ENCODE measurements around the gene HEPACAM2. TPM values are rescaled to one million over a fixed set of nuclear protein-coding genes. Genes with fewer than 3 reads are reported as not detected.

The HEPACAM2 gene
- total RNA-seq, 1 experiment from 2014 or later = not detected

GRCh38 chr7:93249491-93250148 is 23.4 kb upstream of the HEPACAM2 start:
- Mint-ChIP-seq H3K36me3 (ENCODE audit: insufficient read depth, unreplicated experiment) (no peaks in the 10 kb centered on the region), H3K27ac (ENCODE audit: unreplicated experiment) (no peak overlapping the region), H3K27me3 (ENCODE audit: unreplicated experiment) (no peaks in the 10 kb centered on the region), H3K9me3 (ENCODE audit: low read depth, unreplicated experiment) (no peaks in the 10 kb centered on the region), H3K4me3 (ENCODE audit: low read depth, unreplicated experiment) (no peak overlapping the region), H3K4me1 (ENCODE audit: low read depth, unreplicated experiment) (no peaks in the 10 kb centered on the region)
- CTCF ChIA-PET = no interaction called here
- no peak for DNase-seq
- intact Hi-C loops (cut with micrococcal nuclease; ENCODE audit: unreplicated experiment) = loop anchor here (5.0 kb wide), 1 partner anchor 123 kb away; no protein-coding TSS in a partner anchor
- no peak for TF ChIP-seq CTCF (IDR thresholded peaks at IDR 0.05; ENCODE audit: unreplicated experiment)
- BruUV-seq (replicated peaks) = no TSS peak

- Mint-ChIP-seq H3K4me3 (ENCODE audit: low read depth, unreplicated experiment) (no peak overlapping the region), H3K27ac (ENCODE audit: unreplicated experiment) (no peak overlapping the region), H3K4me1 (ENCODE audit: low read depth, unreplicated experiment) (no peaks in the 10 kb centered on the region), H3K27me3 (ENCODE audit: unreplicated experiment) (no peaks in the 10 kb centered on the region), H3K36me3 (ENCODE audit: insufficient read depth, unreplicated experiment) (no peaks in the 10 kb centered on the region), H3K9me3 (ENCODE audit: low read depth, unreplicated experiment) (no peaks in the 10 kb centered on the region)
- intact Hi-C loops (cut with micrococcal nuclease; ENCODE audit: unreplicated experiment) = loop anchor here (1.0 to 5.0 kb wide), 3 partner anchors 127 to 306 kb away; no protein-coding TSS in a partner anchor
- DNase-seq = no peak
- no TSS peak for BruUV-seq (replicated peaks)
- TF ChIP-seq CTCF (IDR thresholded peaks at IDR 0.05; ENCODE audit: unreplicated experiment) = peak; percentile 43
- CTCF ChIA-PET = interaction anchor here (0.6 to 1.8 kb wide), 2 partner anchors 129 to 296 kb away, joined by 3 to 4 read pairs; no protein-coding TSS in a partner anchor
Observed at GRCh38 chr7:93245525-93246432, 19.5 kb upstream of the HEPACAM2 start.

GRCh38 chr7:93242106-93242505 is 15.8 kb upstream of the HEPACAM2 start:
- Mint-ChIP-seq H3K4me1 (ENCODE audit: low read depth, unreplicated experiment) (no peaks in the 10 kb centered on the region), H3K36me3 (ENCODE audit: insufficient read depth, unreplicated experiment) (no peaks in the 10 kb centered on the region), H3K27ac (ENCODE audit: unreplicated experiment) (no peak overlapping the region), H3K4me3 (ENCODE audit: low read depth, unreplicated experiment) (no peak overlapping the region), H3K27me3 (ENCODE audit: unreplicated experiment) (no peaks in the 10 kb centered on the region), H3K9me3 (ENCODE audit: low read depth, unreplicated experiment) (no peaks in the 10 kb centered on the region)
- CTCF ChIA-PET = interaction anchor here (1.5 kb wide), 1 partner anchor 10 kb away, joined by 4 read pairs; the partner anchor contains the start of gene VPS50
- DNase-seq = no peak
- intact Hi-C loops (cut with micrococcal nuclease; ENCODE audit: unreplicated experiment) = no loop called here
- no TSS peak for BruUV-seq (replicated peaks)
- no peak for TF ChIP-seq CTCF (IDR thresholded peaks at IDR 0.05; ENCODE audit: unreplicated experiment)

GRCh38 chr7:93239824-93240223 is 13.6 kb upstream of the HEPACAM2 start:
- H3K4me3 Mint-ChIP-seq (ENCODE audit: low read depth, unreplicated experiment) = no peak overlapping the region
- no peaks in the 10 kb centered on the region for H3K4me1 Mint-ChIP-seq (ENCODE audit: low read depth, unreplicated experiment)
- H3K36me3 Mint-ChIP-seq (ENCODE audit: insufficient read depth, unreplicated experiment) = no peaks in the 10 kb centered on the region
- intact Hi-C loops (cut with micrococcal nuclease; ENCODE audit: unreplicated experiment) = no loop called here
- TF ChIP-seq CTCF (IDR thresholded peaks at IDR 0.05; ENCODE audit: unreplicated experiment) = no peak
- no TSS peak for BruUV-seq (replicated peaks)
- no peaks in the 10 kb centered on the region for H3K9me3 Mint-ChIP-seq (ENCODE audit: low read depth, unreplicated experiment)
- no peaks in the 10 kb centered on the region for H3K27me3 Mint-ChIP-seq (ENCODE audit: unreplicated experiment)
- CTCF ChIA-PET = interaction anchor here (0.9 kb wide), 1 partner anchor 11 kb away, joined by 3 read pairs; no protein-coding TSS in a partner anchor
- no peak for DNase-seq
- no peak overlapping the region for H3K27ac Mint-ChIP-seq (ENCODE audit: unreplicated experiment)

Data from Calu3 (cell line).